Activated CD4-positive, CD25-positive, alpha-beta regulatory T cell (primary cell): ENCODE results near the gene COQ4.
"Not testable (repeated sequence)": the region's sequence is repeated elsewhere in the genome, so short reads cannot be mapped to it uniquely, and the experiment has no call there.

Experiments
- DNase-seq, 4 experiments: peaks; one replicate each; lab custom pipeline; 2025; lab: John Stamatoyannopoulos, UW

COQ4 gene

DNA sequence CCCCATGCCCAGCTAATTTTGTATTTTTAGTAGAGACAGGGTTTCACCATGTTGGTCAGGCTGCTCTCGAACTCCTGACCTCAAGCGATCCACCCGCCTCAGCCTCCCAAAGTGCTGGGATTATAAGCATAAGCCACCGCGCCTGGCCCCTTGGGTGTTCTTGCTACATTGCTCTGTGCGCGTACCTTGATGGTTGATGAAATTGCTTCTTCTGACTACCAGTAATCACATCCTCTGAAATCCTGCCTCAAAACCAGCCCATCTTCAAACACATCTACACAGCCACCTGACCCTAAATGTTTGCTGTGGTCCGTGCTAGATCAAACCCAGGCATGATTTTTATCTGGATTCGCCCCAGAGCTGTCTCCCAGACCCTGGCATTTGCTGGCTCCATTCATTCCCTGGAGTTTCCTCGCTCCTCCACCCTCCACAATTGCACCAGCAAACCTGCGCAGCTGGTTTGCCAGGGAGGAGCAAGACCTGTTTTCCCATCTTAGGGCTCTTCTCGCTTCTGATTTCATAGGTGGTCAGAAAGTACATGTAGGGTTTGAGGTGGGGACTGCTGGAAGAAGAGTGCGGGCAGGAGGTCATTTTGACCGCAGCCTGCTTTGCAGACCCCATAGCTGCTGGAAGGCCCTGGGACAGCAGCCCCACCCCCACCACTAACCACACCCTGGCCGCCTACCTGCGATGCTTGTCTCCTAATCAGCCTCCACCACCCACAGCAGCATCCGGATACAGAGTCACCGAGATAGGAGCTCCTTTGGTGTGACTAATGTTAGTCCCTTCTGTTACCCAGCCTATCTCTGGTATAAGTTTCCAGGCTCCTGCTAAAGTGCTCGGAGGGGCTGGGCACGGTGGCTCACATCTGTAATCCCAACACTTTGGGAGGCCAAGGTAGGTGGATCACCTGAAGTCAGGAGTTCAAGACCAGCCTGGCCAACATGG lies 23.8 kb upstream of the COQ4 start:
- no peak for DNase-seq

DNA sequence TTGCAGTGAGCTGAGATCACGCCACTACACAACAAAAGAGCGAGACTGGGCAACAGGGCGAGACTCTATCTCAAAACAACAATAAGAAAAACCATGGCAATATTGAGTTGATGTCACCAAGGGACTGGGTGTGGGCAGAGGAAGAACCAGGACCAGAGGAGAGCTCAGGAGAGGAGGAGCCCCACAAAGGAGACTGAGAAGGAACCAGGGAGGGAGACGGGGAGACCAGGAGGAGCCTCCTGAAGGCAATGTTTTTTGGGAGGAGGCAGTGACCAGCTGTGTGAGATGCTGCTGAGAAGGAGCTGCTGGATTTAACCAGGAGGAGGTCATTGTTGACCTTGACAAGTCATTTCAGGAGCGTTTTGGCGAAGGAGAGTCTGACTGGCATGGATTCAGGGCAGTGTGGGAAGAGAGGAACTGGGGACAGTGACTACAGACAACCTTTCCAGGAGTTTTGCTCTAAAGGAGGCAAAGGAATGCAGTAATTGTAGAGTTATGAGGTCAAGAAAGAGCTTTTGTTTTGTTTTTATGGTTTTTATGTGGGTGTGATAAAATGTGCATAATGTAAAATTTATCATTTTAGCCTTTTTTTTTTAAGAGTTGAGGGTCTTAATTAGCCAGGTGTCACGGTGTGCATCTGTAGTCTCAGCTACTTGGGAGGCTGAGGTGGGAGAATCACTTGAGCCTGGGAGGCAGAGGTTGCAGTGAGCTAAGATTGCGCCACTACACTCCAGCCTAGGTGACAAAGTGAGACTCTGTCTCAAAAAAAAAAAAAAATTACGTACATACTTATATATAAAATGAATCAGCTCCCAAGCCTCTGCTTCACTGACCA lies 18.3 kb upstream of the COQ4 start:
- no peak for DNase-seq

DNA sequence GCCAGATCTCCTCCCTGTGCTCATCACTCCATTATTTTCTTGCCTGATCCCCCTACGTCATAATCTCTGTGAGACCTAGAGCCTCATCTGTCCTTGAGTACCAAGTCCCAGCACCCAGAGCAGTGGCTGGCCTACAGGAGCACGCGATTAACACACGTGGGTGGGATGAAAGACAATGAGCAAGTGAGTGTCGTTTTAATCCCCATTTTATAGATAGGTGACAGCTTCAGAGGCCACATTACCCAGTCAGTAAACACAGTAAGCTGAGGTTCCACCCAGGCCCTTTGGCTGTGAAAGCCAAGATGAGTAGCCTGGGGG lies 17.7 kb upstream of the COQ4 start:
- DNase-seq = no peak

DNA sequence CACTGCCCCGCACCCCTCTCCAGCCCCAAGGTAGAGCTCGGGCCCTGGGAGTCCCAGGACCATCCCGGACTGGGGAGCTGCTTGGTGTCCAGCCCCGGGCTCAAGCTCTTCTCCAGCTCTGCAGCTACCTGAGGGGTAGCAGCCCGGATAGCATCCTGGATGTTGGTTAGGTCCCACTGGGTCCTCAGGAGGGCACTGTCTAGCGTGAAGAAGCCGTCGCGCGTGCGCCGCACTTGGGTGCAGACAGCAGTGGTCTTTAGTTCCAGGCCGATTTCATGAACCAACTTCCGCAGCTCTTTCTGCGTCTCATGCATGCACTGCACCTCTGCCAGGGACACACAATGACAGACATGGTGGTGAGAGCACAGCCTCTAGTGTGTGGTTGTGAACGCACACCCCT lies 13.1 kb upstream of the COQ4 start:
- DNase-seq = no peak

DNA sequence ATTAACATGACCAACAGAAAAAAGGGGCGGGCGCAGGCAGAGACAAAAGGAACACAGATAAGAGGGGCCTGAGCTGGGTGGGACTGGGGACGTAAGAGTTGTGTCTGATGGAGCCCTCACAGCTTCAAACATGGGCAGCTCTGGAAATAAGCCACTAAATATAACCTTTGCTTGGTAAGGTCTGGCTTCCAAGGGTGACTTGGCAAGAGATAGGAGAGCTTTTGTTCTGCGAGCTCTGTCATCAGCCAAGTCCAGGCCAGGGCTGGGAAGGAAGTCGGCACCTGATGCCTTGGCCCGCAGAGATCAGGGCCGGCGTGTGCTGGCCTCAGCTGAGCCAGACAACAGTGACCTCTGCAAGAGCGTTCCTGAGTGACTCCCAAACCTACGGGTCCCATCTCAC lies 12.2 kb upstream of the COQ4 start:
- DNase-seq = no peak

DNA sequence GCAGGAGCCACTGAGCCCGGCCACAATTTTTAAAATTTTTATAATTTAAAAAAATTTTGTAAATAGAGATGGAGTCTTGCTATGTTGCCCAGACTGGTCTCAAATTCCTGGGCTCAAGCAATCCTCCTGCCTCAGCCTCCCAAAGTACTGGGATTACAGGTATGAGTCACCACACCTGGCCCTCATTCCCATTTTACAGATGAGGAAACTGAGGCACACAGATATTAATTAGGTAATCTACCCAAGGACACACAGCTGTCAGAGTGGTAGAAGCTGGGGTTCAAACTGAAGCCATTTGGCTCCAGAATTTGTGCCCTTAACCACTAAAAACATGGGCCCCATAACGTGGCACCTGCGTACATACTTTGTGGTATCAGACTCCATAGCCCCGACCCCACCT lies 7.9 kb upstream of the COQ4 start:
- DNase-seq = no peak

DNA sequence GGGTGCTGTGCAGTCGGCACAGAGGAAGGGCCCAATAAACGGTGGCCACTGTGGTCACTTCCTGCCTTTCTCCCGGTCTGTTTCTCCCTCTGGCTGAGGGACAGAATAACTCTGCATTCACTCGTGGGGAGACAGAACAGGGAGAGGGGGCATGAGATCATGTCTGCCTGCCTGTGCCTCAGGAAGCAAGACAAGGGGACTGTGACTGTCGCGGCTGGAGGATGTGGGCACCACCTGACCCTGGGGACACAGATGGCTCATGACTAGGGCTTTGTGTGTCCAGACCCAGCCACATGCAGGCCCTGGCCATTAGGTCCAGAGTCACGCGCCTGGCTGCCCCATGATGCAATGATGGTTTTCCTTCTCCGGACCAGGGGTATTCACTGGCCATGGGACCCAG lies 6.2 kb upstream of the COQ4 start:
- DNase-seq = no peak

DNA sequence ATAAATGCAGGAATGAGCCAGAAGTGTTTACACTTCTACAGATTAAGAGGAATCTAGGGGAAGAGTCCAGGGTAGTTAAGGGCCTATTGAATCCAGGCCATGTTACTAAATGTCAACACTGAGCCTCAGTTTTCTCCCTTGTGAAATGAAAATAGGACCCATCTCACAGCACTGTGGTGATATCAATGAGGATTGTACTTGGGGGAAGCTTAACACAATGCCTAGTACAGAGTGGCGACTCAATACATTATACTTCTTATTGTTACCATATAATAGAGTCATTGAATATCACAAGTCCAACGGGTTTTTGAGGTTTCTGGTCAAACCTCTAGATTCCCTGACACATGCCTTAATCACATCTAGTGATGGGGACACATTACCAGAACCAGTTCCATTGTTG lies 5.0 kb upstream of the COQ4 start:
- DNase-seq = no peak

DNA sequence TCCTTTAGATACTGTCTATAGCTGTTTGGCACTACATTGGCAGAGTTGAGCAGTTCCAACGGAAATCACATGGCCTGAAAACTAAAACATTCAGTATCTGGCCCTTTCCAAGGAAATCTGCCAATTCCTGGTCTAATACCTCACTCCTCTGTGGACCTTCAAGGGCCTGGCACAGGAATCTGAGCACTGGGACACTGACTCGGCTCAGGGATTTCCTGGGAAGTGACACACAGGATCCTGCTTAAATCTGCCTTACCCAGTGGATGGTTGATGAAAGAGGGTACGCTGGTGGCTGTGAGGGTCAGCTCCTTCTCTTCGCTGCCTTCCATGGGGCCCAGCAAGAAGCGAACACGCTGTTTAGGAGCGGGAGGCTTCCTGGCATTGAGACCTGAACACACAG lies 1.3 kb upstream of the COQ4 start:
- DNase-seq = no peak

DNA sequence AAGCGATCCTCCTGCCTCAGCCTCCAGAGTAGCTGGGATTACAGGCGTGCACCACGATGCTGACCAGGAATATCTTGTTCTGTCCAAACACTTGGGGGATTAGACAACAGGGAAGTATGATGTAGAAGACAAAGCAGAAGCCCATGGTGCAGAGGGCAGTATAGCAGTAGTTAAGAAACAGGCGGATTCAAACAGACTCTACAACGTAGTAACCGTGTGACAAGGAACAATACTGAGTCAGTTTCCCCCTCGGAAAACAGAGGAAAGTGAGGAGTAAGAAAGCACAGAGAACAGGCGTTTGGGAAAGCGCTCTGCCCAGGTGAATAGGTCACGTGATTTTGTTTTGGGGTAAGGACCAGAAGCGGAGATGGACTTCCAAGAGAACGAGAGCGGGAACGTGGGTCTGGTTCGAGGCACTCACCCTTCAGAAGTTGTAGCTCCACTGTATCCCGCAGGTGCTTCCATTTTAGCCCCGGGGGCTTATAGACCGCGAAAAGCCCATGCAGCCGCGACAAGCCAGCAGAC lies 698 bp upstream of the COQ4 start:
- no peak for DNase-seq

DNA sequence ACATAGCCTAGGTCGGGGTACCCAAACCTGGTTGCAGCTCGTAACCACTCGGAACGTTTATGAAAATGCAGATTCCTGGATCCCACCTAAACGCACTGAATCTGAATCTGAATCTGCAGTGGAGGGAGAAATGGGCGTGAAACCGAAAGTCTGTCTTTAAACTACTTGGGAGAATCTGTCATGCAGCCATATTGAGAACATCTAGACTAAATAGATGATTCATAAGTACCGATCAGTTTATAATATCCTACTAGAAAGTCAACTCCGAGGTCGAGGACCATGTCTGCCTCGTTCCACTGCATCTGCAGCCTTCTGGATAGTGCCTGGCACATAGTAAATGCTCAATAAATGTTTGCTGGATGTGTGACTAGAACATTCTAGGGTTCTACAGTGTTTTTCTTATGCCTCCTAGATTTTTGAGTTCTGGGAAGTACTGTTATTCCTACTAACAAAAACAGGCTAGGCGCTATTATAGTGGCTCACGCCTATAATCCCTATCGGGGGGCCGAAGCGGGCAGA lies 632 bp downstream of the COQ4 start:
- DNase-seq = no peak

DNA sequence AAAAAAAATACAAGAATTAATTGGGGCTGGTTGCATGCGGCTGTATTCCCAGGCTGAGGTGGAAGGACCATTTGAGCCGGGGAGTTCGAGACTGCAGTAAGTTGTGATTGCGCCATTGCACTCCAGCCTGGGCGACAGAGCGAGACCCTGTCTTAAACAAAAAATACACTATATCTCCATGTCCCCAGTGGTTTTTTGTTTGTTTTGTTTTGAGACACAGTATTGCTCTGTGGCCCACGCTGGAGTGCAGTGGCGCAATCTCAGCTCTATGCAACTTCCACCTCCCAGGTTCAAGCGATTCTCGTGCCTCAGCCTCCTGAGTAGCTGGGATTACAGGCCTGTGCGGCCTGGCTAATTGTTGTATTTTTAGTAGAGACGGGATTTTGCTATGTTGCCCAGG lies 1.2 kb downstream of the COQ4 start:
- DNase-seq = no peak

DNA sequence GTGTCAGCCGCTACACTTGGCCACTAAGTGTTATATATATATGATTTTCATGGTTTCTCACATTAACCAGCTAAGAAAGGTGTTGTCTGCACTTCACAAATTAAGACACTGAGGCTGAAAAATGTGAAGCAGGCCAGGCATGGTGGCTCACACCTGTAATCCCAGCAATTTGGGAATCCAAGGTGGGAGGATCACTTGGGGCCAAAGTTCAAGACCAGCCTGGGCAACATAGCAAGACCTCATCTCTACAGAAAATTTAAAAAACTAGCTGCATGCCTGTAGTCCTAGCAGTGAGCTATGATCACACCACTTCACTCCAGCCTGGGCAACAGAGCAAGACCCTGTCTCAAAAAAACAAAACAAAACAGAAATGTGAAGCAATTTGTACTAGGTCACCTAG lies 1.8 kb downstream of the COQ4 start:
- no peak for DNase-seq

DNA sequence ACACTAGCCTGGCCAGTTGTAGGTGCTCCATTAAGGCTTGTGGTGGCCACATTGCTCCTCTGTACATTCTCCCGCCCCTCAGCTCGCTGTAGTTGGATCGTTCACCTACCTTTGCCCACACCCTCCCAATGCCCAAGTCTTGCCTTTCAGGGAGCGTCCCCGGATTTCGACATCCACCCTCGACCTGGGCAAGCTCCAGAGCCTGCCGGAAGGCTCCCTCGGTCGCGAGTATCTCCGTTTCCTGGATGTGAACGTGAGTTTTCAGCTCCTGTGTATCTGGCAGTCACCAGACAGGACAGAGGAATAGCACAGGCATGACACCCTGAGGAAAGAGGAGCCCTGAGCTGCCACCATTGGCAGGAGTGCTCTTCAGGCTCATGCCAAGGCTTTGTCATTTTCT lies 3.0 kb downstream of the COQ4 start:
- DNase-seq = no peak

DNA sequence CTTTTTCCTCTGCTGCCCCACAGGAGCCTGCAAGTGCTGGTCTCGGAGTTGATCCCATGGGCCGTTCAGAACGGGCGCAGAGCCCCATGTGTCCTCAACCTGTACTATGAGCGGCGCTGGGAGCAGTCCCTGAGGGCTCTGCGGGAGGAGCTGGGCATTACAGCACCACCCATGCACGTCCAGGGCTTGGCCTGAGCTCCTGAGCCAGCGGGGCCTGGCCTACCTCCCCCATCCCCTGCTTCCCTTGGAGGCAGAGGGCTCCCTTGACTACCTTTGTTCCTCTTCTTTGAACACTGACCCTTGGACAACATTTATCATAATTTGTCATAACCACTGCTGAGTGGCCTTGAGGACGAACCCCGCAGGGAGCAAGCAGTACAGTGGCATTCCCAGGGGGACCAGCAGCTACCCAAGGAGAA lies 10.8 kb downstream of the COQ4 start:
- no peak for DNase-seq

DNA sequence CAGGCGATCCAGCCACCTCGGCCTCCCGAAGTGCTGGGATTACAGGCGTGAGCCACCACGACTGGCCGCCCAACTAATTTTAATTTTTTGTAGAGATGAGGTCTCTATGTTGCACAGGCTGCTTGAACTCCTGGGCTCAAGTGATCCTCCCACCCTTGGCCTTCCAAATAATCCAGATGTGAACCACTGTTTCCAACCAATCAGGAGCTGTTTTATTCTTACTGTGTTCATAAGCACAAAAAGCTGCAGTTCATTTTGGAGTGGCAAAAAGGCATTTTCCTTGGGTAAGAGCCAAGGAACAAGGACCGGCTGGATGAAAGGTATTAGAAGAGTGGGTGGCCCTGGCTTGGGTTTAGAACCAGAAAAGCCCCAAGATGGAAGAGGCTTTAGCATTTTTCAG lies 12.5 kb downstream of the COQ4 start:
- DNase-seq = no peak

DNA sequence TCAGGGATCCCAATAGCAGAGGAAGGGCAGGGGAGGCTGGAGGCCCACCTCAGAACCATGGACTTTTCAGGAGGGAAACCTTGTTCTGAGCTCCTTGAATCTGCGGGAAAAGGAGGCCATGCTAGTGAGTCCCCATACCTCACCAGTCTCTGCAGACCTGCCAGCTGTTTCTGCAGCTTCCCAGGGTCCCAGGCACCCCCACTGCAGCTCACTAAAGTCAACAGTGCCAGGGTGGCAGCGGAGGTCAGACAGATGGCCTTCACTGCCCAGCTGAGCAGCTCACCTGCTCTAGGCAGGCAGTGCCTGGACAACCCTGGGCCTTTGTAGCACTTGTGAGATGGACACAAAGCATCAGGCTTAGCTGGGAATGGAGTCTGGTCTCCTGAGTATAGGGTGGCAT lies 13.3 kb downstream of the COQ4 start:
- no peak for DNase-seq

DNA sequence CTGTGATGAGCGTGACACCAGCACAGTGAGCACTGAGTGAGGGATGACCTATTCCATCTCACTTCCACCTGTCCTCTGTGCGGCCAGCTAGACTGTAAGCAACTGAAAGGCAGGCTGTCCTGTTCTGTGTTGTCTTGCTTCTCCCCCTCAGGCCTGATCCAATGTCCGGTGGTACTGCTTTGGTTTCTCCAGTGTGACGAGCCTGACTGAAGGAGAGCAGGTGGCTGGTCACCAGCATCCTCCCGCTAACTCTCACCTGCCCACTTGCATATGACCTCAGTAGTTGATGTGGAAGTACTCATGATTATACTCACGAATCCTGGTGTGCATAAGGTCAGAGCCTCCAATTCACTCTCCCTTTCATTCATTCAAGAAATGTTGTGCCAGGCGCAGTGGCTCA lies 15.3 kb downstream of the COQ4 start:
- DNase-seq = no peak

DNA sequence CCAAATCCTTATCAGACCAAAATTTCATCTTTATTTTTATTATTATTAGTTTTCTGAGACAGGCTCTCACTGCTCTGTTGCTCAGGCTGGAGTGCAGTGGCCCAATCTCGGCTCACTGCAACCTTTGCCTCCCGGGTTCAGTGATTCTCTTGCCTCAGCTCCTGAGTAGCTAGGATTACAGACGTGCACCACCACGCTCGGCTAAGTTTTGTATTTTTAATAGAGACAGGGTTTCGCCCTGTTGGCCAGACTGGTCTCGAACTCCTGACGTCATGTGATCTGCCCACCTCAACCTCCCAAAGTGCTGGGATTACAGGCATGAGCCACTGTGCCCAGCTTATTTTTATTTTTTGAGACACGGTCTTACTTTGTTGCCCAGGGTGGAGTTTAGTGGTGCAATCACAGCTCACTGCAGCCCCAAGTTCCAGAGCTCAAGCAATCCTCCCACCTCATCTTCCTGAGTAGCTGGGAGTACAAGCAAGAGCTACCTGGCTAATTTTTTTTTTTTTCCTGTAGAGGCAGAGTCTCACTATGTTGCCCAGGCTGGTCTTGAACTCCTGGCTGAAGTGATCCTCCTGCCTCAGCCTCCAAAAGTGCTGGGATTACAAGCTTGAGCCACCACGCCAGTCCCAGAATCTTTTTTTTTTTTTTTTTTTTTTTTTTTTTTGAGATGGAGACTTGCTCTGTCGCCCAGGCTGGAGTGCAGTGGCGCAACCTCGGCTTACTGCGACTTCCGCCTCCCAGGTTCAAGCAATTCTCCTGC lies 16.4 kb downstream of the COQ4 start:
- not testable (repeated sequence) for DNase-seq

DNA sequence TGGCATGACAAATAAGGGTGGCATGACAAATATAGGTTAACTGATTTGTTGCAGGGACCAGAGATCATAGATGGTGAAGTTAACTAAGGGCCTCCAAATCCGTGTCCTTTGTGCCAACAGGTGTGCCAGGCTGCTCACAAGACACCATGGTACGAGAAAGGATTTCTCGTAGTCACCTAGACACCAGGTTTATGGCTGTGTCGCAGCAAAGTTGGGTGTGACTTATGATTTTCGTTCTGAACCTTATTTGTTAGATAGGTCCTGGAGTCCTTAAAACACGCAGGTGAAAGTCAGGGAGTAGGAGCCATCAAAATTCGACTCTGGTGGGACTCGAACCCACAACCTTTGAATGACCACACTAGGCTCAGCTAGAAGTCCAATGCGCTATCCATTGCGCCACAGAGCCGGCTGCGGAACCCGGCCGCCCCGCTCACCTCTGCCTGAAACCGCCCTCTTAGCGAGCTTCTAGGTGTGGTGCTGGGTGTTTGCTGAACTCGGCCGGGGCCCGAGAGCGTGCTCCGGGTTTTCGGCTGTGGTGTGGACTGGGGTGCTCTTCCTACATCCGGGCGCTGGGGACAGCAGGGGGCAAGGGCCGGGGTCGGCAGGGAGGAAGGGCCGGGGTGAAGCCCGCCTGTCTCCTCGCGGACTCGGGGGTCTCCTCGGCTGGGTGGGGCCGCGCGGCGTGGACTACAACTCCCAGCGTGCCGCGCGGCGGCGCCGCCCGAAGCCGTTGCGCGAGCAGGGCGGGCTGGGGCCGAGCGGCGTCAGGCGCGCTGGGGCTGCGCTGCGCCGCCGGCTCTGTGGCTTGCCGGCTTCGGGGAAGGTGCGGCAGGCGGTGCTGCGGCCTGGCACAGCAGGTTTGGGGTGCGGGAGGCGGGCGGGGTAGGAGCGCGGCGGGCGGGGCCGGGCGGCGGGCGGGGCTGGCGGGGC lies 17.4 kb downstream of the COQ4 start, which contains the start of gene SLC27A4:
TSS of gene SLC27A4 (plus strand) at position 767 of the 930 bp plus-strand sequence. CDS start 2,606 bp downstream, outside the sequence.
- DNase-seq = peak; percentile 59 to 79 (median 67)
